ENCODE data around the gene CDON.

DNA sequence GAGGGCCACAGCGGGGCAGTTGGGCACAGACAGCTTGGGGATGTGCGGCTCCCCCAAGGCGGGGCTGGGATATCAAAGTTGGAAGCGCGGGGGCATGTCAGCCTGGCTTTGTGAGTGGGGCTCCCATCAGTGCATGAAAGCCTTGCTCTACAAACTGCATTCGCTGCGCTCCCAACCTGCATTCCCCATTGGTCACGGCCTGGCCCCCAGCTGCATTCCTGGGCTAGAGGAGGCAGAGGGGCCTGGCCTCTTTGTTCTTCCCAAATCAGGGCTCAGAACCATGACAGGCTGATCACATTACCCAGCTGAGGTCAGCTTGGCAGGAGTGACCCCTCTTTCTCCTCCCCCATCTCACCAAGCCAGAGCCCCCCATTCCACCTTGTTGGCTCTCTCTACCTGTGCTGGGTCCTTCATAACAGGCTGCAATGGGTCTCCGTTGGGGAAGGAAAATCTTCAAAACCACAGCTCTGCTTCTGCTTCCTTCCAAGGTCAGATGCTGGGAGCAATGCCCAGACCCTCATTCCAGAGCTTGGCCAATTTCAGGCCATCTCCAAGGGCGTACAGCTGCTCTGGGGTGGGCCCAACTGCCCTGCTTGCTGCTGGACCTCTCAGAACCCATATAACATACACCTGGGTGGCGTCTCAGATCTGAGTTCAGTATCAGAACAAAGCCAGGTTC is 38.7 kb upstream of the CDON start:
- TF ChIP-seq SREBF2 (CRISPR knock-in tag; IDR thresholded peaks at IDR 0.05) (no peak), PHB2 (IDR thresholded peaks at IDR 0.05; ENCODE audit: low read depth) (no peak), SPI1 (IDR thresholded peaks at IDR 0.05; ENCODE audit: borderline replicate concordance, low read depth, low read length) (no peak), POLR2AphosphoS5 (IDR thresholded peaks at IDR 0.05; ENCODE audit: control insufficient read depth, insufficient read depth, low read depth, low read length) (no peak), KAT2B (IDR thresholded peaks at IDR 0.05; ENCODE audit: low read depth, low read length) (no peak), TEAD4 (IDR thresholded peaks at IDR 0.05; ENCODE audit: low read length) (no peak), TEAD4 (CRISPR knock-in tag; IDR thresholded peaks at IDR 0.05; ENCODE audit: borderline replicate concordance) (no peak), ZNF217 (CRISPR knock-in tag; IDR thresholded peaks at IDR 0.05) (no peak), CTCF (IDR thresholded peaks at IDR 0.05 in 2 of 3, conservative IDR thresholded peaks at IDR 0.05 in 1 of 3; ENCODE audit: insufficient read depth in 2 of 3, low read depth in 1 of 3, low read length in 3 of 3) (no peak), KDM1A (IDR thresholded peaks at IDR 0.05) (no peak)
- TF ChIP-seq, protein P1, sequence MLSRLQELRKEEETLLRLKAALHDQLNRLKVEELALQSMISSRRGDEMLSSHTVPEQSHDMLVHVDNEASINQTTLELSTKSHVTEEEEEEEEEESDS (CRISPR knock-in tag; IDR thresholded peaks at IDR 0.05), result no peak
